Measurements from ENCODE around the gene ALPI.
A peak's percentile ranks its signal among the peaks of the same experiment; 100 is the strongest.

The ALPI gene

DNA sequence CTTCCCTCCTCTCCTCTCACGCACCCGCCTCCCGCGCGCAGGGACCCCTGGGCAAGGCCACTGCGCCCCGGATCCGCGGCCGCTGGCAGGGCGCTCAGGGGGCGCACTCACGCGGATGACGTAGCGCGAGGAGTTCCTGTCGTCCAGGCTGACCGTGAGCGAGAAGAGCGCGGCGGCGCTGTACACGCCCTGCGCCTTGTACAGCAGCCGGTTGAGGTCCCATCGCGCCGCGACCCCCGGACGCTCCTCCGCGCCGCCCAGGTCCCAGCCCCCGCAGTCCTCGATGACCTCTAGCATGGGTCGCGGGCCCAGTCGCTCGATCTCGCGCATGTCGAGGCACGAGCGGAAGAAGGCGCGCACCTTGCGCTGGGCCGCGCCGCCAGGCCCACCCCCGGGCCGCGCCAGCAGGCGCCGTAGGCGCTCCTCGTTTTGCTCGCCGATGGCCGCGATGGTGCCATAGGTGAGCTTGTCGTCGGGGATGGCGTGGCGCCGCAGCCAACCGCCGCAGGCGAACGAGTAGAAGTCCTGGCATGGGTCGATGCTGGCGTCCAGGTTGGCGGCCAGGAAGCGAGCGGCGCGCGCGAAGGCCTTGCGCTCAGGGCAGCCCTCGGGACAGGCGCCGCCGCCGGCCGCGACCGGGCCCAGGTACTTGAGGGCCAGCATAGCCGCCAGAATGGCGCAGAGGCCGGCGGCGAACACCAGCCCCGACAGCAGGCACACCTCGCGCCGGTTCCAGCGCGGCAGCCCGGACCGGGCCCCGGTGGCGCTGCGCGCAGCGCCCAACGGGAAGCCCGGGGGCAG is 30.0 kb downstream of the ALPI start:
- DNase-seq (ENCODE audit: low spot score), result no peak

DNA sequence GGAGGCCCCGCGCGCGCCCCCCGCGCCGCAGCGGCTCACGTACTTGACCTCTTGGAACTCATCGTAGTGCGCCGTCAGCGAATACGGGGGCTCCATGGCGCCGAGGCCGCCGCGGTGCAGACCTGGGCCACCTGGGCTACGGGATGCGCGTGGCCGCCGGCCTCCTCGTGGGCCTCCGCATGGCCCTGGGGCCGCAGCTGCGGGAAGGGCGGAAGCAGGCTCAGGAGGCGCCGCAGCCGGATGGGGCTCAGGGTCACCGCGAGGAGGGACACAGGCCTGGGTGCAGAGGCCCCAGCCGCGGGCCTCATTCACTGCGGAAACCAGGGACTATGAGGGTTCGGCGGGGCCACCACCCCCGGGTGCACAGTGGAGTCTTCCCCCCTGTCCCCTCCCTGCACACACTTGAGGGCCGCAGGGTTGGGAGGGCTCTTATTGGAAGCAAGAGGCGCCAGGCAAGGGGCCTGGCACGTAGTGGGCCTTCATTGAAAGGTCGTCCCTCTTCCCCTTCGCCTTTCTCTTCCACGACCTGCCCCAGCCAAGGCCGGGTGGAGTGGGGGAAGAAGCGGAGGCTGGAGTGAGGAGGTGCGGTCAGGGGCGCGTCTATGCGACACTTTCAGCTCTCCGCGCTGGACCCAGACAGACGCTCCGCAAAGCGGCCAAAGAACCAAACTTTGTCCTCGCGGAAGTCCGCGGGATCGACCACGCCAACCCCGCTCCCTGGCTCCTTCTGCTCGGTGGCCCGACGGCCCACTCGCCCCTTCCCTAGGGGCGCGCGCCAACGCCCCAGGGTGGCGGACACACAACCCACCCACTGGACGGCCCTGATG is 30.8 kb downstream of the ALPI start:
- no peak for DNase-seq (ENCODE audit: low spot score)

DNA sequence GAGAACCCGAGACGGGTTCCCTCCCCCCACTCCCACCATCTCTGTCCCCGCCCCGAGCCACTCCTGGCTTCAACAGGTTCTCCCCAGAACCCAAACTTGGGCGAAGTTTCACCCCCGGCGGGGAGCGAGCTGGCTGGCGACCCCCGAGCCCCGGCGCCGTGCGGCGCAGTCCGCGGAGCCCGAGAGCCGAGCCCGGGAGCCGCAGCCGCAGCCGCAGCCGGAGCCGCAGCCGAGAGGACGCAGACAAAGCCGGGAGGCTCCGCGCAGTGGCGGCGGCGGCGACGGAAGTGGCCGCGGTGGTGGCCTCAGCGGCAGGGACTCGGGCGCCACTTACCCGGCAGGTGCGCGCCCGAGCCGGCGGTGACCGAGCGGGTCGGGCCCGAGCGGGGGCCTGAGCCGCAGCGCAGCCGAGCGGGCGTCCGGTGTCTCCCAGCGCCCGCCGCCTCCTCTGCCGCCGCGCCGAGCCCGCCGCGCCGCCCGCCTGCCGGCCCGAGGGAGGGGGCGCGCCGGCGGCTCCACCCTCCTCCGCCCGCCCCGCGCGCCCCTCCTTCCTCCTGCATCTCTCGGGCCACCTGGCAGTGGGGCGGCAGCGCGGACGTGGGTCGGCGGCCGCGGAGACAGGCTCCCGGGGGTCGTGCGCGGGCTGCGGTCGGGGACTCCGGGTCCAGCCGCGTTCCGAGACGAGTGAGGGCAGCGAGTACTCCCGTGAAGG is 31.6 kb downstream of the ALPI start, which contains the start of gene ECEL1:
Gene ECEL1 (minus strand): TSS at position 450 of the 712 bp plus-strand sequence. CDS start 1,181 bp downstream, outside the sequence.
- peak; percentile 61 for DNase-seq (ENCODE audit: low spot score)

DNA sequence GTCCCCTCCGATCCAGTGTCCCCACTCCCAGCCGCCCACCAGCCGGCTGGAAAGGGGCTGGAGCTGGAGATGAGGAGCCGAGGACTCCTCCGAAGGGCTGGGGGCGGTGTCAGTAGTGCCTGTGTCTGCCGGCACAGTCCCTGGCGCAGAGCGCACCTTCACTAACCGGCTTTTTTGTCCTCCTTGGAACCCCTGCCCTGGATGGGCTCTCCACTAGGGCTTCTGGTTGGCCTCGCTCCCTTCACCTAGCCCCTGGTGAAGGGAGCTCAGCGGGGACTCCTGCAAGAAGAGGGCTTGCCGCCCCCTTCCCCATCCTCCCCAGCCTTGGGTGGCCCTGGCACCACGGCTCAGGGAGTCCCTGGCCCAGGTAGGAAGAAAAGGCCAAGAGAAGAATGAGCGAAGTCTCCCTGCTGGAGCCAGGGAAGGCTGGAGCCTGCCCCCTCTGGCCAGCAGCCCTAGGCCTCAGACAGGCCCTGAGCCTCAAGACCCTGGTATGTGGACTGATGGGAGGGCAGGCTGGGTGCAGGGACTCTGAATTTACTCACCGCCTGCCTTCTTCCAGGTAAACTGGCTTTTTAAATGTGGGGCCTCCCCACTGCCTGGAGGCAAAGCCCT is 32.3 kb downstream of the ALPI start:
- DNase-seq (ENCODE audit: low spot score), result no peak

DNA sequence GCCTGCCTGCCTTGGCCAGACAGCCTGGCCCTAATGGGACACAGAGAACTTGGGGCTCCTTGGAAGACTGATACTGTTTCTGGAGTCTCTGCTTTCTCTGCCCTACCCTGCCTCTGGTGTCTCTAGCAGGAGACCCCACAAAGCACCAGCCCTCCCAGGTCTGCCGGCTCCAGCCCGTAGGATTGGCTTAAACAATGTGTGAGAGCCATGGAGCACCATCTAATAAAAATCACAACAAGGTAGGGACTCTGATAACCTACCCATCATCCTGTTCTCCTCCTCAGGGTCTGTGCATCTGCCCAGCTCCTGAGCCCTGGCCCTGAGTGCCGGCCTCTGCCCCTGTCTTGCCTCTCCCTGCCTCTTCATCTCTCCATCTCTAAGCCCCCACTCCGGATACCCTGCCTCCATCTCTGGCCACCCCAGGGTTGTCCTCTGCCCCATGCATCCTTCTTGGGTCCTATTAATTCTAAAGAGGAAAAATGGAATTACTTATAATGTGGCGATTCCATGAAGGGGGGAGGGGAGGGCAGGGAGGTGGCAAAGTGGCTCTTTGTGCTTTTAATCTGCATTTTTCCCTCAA is 32.9 kb downstream of the ALPI start:
- no peak for DNase-seq (ENCODE audit: low spot score)

DNA sequence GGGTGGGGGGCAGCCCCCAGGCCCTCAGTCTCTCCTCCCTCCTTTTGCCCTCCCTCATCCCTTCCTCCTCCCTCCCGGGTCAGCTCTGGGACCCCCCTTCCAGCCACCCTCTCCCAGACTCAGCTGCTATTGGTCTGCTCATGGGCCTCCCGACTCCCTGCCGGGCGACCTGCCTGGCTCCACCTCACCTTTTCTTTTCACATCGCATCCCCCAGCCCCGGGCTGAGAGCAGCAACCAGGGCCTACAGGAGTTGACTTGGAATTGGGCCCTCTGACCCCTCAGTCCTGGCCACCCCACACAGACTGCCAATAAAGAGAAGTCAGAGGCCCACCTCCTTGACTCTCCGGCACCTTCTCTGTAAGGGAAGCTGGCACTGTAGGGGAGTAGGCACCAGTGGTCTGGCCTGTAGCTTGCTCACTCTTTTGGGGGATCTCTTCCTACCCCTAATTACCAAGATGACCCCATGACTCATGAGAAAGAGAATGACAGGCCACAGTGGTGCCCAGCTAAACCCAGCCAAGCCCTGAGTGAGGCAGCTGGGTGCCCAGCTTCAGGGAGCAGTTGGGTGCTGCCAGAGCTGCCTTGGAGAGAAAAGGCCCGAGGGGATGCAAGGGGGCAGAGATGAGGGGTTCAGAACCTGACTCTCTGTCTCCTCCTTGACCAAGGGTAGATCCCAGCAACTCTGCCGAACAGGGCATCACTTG is 33.7 kb downstream of the ALPI start:
- no peak for DNase-seq (ENCODE audit: low spot score)

DNA sequence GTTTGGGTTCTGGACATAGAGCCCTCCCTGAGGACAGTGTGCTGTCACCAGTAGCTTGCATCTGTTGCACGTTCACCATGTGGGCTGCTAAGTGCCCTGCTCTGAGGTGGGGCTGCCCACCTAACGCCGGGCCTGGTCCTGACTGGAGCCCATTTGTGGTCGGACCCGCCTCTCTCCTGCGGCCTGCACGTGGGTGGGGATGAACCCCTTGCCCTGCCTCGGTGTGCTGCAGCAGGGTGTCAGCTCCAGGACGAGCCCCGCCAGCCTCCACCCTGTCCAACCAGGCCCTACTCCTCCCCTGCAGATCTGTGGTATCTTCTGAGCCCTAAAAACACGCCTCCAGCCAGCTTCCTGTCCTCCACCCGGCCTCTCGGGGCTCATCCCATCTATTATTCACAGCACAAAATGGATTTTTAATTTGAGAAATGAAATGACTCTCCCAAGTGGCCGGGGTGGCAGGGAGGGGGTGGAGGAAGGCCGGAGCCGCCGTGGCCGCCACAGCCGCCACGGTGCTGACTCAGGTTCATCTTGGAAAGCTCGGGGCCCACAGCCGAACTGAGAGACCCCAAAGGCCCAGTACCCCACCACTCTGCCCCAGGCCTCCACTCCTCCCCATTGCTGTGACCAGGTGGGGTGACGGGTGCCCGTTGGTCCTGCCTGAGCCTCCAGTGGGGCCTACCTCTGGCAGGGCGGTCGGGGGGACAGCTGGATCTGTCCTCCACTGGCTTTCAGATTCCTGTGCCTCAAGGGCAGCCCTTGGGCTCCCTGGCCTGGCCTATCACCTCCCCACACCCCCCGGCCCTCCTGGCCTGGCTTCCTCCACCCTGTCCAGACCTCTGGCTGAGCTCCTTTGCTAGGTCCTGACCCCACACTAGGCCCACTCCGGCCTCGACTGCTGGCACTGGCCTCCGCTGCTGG is 34.5 kb downstream of the ALPI start:
- no peak for DNase-seq (ENCODE audit: low spot score)

DNA sequence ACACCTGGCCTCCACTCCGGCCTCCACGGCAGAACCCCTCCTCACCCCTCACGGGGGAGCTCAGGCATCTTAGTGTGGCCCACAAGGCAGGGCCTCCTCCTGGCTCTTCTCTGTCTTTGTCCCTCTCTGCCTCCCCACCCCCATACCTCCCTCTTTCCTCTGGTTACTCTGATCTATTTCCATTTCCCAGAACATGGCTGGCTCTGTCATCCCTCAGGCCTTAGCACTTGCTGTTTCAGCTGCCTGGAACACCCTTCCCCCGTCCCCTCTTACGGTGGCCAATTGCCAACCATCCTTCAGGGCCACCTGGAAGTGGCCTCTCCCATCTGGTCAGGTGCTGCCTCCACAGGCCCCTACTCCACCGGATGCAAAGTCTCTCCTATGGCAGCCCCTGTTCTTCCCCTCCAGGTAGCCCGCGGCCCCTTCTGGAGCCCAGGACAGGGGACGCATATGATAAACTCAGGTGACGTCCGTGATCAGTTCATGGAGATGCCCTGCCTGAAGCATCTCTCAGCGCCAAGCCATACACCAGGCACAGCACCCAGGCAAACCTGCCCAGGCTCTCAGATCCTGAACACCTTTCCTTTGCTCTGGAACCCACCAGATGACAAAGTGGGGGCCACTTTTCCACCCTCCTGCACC is 35.3 kb downstream of the ALPI start:
- no peak for DNase-seq (ENCODE audit: low spot score)

DNA sequence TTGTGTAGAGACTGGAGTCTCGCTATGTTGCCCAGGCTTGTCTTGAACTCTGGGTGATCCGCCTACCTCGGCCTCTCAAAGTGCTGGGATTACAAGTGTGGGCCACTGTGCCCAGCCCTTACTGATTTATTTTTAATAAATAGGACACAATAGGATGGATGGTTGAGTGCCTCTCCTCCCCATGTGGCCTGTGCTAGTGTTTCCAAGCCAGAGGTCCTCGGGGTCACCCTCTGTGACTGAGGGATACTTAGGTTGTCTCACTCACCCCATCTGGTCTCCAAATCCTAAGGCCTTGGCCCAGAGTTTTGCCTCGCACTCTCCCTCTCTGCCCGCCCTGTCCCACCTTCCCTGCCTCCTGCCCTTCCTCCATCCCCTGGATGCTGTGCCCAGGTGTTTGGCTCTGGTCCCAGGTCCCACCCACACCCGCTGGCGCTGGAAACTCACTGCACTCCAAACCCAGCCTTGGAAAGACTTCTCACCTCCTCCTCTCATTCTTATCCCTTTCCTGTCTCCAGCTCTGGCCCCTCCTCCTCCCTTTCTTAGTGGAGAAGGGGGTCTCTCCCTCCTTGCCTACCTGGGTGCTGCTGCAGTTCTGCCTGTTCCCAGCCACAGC is 36.4 kb downstream of the ALPI start:
- no peak for DNase-seq (ENCODE audit: low spot score)

DNA sequence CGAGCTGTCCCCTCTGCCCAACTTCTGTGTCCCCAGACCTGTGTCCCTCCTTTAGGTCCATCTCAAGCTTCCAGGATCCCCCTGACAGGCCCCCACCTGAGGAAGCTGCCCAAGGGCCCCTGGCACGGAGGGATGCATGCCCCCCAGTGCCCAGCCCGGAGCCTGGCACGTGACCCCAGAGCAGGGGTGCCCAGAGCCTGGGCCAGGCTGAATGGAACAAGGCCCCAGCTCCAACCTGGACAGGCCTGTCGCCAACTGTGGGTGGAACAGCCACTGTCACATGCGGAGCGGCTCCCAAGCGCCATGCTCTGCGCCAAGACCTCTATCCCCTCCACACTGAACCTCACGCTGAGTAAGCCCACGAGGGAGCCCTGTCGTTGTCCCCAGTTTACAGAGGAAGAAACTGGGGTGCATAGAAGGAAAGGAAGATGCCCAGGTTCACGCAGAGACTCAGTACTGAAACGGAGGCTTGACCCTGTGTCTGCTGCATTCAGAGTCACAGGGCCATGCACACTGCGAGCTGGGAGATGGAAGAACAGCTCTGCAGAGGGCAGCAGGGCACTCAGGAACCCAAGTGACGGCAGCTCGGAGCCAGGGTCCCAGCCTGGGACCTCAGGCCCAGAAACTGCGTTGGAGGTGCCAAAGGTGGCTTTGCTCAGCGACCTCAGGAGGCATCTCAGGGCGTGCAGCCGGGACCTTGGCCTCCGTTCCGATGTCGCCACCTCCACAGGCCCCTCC is 37.2 kb downstream of the ALPI start:
- DNase-seq (ENCODE audit: low spot score), result no peak

DNA sequence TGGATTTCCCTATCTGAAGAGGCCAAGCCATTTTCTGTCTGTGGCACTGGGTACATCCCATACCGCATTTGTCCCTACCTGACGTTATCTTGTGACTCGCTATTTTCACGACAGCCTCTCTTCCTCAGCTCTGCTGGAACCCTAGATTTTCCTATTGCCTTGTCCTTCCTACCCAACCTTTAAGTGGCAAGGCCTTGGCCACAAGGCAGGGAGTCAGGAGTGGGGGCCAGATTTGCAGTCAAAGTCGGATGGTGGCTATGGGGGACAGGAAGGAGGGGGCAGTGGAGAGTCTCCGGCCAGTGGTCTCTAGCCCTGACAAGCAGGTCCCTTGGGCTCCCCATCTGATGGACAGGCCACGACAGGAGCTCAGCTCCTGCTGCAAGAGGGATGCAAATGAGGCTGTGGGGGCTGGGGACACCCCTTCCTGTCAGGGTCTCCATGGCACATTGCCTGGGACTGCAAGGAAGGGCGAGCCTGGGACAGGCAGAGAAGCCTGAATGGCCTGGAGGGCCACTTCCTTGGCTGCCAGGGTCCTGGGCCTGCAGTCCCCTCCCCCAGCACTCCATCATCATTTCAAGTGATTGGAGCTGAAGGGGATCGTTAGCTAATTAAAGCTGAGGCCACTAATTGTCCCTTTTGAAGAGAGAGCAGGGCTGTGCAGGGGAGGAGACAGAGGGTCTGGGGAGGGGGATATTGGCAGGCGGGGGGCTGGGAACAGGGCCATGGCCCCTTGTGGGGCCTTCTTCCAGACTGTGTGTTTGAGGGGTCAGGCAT is 37.9 kb downstream of the ALPI start:
- no peak for DNase-seq (ENCODE audit: low spot score)

DNA sequence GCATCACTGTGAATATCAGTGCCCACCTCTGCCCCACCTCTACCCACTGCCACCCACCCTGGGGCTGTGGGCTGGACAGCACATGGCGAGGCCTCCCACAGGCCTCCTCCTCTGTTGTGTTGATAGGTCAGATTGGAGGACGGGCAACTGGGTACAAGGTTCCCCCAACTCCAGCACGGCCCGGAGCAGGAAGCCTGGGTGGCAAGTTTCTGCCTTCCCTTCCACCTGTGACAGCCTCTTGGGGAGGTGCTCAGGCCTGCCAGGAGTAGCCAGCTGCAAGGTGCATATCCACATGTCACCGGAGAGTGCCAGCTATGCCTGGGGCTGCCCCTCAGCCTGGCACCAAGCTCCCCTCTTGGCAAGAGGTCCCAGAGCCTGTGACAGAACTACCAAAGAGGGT is 38.6 kb downstream of the ALPI start:
- no peak for DNase-seq (ENCODE audit: low spot score)

DNA sequence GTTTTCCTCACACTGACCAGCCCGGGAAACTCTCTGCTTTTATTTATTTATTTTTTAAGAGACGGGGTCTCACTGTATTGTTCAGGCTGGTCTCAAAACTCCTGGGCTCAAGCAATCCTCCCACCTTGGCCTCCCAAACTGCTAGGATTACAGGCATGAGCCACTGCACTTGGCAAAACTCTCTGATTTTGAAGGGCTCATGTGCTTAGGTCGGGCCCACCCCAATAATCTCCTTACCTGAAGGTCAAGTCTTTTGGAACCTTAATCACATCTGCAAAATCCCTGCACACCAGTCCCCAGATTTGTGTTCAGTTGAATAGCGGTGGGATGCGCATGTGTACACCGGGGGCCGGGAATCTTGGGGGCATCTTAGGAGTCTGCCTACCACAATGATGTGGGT is 39.3 kb downstream of the ALPI start:
- no peak for DNase-seq (ENCODE audit: low spot score)

DNA sequence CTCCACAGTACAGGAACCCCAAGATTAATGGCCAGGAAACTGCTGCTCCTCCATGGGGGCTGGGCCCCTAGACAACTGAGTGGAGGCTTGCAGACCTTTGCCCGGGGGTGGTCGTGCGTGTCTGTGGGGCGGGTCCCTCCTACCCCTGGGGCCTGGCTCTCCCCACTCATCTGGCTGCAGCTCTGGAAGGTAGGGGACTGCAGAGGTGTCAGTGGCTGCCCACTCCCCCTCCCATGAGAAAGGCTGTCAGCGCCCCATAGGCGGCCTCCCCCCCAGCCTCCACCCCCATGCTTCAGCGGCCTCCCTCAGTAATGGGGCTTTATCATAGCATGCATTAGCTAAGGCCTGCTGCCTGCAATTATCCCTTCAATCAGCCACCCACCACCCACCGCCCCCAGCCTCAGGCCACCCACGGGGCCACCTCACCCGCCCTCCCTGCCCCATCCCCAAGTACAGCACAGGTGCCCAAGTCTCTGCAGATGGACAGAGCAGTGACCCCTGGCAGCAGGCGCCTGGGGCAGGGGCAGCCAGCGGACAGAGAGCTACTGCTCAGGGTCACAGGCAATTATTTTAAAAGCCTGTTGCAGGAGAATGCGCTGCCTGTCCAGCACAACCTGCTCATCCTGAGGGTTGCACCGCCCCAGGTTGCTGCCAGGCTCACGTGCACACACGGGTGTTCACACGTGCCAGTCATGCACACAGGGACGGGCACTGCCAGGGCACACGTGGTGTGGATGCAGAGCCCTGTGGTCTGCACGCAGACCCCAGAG is 40.7 kb downstream of the ALPI start:
- no peak for DNase-seq (ENCODE audit: low spot score)

DNA sequence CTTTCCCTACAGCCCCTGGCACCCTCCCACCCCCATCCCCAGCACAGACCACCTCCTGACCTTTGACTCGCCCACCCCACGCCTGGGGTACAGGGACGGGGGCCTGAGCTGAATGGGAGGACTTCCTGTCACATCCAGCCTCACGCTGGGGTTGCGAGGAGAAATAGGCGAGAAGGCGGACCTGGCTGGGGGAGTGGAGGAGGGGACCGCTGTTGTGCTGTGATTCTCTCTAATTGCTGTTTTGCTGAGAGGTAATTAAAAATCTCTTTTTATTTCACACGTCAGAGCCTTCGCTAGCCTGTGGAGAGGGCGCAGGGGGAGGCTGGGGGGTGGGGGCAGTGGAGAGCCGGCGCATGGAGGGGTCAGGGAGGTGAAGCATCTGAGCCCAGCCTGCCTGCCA is 41.4 kb downstream of the ALPI start:
- no peak for DNase-seq (ENCODE audit: low spot score)

DNA sequence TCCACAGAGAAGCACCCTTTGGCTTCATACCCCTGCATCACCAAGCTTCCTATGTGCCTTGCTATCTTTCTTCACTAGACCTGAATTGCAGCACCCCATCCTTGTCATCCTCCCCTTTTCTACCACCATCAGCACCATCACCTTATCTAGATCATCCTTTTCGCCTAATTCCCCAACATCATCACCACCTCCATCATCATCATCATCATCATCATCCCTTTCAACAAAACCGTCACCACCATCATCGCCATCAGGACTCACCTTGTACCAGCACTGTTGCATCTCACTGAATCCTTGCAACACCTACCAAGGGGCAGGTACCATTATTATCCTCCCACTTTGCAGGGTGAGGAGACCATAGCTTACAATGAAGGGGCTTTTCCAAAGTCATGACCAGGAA is 42.5 kb downstream of the ALPI start:
- no peak for DNase-seq (ENCODE audit: low spot score)

DNA sequence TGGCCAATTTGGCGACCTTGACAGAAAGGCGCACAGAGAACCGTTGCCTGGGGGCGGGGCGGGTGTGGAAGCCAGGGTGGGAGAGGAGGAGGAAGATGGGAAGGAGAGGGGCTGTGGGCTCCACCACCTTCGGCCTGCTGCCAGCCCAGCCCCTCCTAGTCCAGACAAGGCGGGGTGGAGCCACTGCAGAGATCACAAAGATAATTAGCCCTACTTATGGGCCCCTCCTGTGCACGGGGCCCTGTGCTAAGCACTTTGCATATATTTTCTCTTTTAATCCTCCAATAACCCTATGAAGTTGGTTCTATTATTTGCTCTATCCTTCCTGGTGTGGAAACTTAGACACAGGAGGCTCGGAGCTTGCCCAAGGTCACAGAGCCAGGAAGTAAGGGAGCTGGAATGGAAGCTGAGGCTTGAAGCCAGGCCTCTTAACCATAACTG is 45.4 kb downstream of the ALPI start:
- DNase-seq (ENCODE audit: low spot score), result peak; percentile 59
